ENCODE results near the gene ACOT11.

GRCh38 chr1:54559111-54559548 is 11.1 kb downstream of the ACOT11 start:
- no peak for TF ChIP-seq CTCF (conservative IDR thresholded peaks at IDR 0.05; ENCODE audit: low read depth, low read length)
- no peak for TF ChIP-seq ELK1 (IDR thresholded peaks at IDR 0.05; ENCODE audit: borderline replicate concordance, low read depth, low read length)
- TF ChIP-seq RAD21 (IDR thresholded peaks at IDR 0.05; ENCODE audit: low read length): no peak
- no peak for TF ChIP-seq POLR2A (IDR thresholded peaks at IDR 0.05; ENCODE audit: low read depth, low read length)
- no peak for TF ChIP-seq MAZ (IDR thresholded peaks at IDR 0.05; ENCODE audit: borderline replicate concordance, low read depth, low read length)
